ENCODE results near the gene TMEM89. TPM values are rescaled to one million over a fixed set of nuclear protein-coding genes. Genes with fewer than 3 reads are reported as not detected.

TMEM89 gene
- total and polyA plus RNA-seq, 2 of the 4 experiments (the other 2 are of a cell fraction), result 0.15 TPM; not detected in 1

DNA sequence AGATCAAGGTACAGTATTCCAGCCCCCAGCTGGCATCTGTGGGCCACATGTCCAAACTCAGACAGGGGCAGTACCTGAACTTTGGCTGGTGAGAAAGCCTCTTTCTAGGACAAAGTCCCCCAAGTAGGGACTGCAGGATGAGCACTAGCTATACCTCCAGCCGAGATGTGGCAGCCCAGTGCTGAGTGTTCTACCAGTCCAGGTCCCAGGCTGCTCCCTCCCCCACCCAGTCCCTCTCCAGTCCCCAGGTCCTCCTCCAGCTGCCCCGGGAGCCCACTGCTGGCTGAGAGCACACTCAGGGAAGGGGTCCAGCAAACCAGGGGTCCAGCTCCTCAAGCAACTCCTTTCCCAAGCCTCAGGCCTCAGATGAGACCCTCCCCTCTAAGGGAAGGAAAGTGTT, 12.2 kb upstream of the TMEM89 start:
- H4K5ac ChIP-seq (ENCODE audit: low read depth, low read length), result no peak overlapping the region
- peaks cover 42 to 74% of the 10 kb centered on the region in 2 experiments for H3K79me1 ChIP-seq (ENCODE audit: low read depth in 1 of 2, low read length in 2 of 2)
- peaks cover 50% of the 10 kb centered on the region for H3K36me3 ChIP-seq (ENCODE audit: control insufficient read depth, insufficient read depth, low read length)
- H3K18ac ChIP-seq (ENCODE audit: low read depth, low read length), result no peak overlapping the region
- ATAC-seq (ENCODE audit: low read depth) (no peak), DNase-seq (no peak)
- no peaks in the 10 kb centered on the region for H3K9me3 ChIP-seq (ENCODE audit: control insufficient read depth, insufficient read depth, low read length)
- H3K9me1 ChIP-seq (ENCODE audit: insufficient read depth, low read length), result peaks cover 12% of the 10 kb centered on the region
- peak overlapping the region; percentile 84 for H3K9ac ChIP-seq (ENCODE audit: low read depth, low read length)
- H3K27me3 ChIP-seq (ENCODE audit: control insufficient read depth, insufficient read depth, low read length), result no peaks in the 10 kb centered on the region
- no peak overlapping the region for H2AK5ac ChIP-seq (ENCODE audit: low read depth, low read length)
- H4K20me1 ChIP-seq (ENCODE audit: insufficient read depth, low read length), result peaks cover 48% of the 10 kb centered on the region
- BruUV-seq (replicated peaks), result no TSS peak
- dilution Hi-C loops (cut with HindIII; ENCODE audit: low sequenced_read_pairs, unreplicated experiment) (no loop called here), in situ Hi-C loops (cut with MboI; ENCODE audit: low sequenced_read_pairs) (no loop called here), intact Hi-C loops (cut with micrococcal nuclease) (loop anchor here (2.0 to 10.0 kb wide), 4 partner anchors 51 to 189 kb away; partner anchors contain the start of genes ATRIP, CCDC51, NCKIPSD and PFKFB4)
- H2BK20ac ChIP-seq (ENCODE audit: low read depth, low read length), result no peak overlapping the region
- peak overlapping the region; percentile 35 for H2AK9ac ChIP-seq (replicated peaks; ENCODE audit: low read depth, low read length, poor library complexity)
- WGBS, 2 experiments (ENCODE audit: extremely low coverage in 2 of 2, insufficient read length in 1 of 2), result no CpG with 5 or more reads among the region's 2 CpGs
- no peak overlapping the region for H2AFZ ChIP-seq (replicated peaks; ENCODE audit: low read length, poor library complexity)
- peak overlapping the region; percentile 83; the same call in 1 of the 2 replicates for H3K4me3 ChIP-seq (ENCODE audit: insufficient read depth, low read depth, low read length)
- ChIA-PET CTCF (interaction anchor here (1.0 to 1.2 kb wide), 2 partner anchors 10 to 73 kb away, joined by 3 read pairs; no protein-coding TSS in a partner anchor), POLR2A (ENCODE audit: unreplicated experiment) (no interaction called here)
- TF ChIP-seq, protein P1, sequence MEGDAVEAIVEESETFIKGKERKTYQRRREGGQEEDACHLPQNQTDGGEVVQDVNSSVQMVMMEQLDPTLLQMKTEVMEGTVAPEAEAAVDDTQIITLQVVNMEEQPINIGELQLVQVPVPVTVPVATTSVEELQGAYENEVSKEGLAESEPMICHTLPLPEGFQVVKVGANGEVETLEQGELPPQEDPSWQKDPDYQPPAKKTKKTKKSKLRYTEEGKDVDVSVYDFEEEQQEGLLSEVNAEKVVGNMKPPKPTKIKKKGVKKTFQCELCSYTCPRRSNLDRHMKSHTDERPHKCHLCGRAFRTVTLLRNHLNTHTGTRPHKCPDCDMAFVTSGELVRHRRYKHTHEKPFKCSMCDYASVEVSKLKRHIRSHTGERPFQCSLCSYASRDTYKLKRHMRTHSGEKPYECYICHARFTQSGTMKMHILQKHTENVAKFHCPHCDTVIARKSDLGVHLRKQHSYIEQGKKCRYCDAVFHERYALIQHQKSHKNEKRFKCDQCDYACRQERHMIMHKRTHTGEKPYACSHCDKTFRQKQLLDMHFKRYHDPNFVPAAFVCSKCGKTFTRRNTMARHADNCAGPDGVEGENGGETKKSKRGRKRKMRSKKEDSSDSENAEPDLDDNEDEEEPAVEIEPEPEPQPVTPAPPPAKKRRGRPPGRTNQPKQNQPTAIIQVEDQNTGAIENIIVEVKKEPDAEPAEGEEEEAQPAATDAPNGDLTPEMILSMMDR (conservative IDR thresholded peaks at IDR 0.05; ENCODE audit: low read depth, low read length), result no peak
- TF ChIP-seq POLR2A (IDR thresholded peaks at IDR 0.05; ENCODE audit: low read depth, low read length) (no peak), CEBPB (IDR thresholded peaks at IDR 0.05; ENCODE audit: low read depth, low read length) (no peak), RCOR1 (IDR thresholded peaks at IDR 0.05; ENCODE audit: insufficient replicate concordance, low read length) (no peak)
- TF ChIP-seq, protein P2, sequence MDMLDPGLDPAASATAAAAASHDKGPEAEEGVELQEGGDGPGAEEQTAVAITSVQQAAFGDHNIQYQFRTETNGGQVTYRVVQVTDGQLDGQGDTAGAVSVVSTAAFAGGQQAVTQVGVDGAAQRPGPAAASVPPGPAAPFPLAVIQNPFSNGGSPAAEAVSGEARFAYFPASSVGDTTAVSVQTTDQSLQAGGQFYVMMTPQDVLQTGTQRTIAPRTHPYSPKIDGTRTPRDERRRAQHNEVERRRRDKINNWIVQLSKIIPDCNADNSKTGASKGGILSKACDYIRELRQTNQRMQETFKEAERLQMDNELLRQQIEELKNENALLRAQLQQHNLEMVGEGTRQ (IDR thresholded peaks at IDR 0.05; ENCODE audit: low read depth, low read length), result no peak
- TF ChIP-seq, protein P3, sequence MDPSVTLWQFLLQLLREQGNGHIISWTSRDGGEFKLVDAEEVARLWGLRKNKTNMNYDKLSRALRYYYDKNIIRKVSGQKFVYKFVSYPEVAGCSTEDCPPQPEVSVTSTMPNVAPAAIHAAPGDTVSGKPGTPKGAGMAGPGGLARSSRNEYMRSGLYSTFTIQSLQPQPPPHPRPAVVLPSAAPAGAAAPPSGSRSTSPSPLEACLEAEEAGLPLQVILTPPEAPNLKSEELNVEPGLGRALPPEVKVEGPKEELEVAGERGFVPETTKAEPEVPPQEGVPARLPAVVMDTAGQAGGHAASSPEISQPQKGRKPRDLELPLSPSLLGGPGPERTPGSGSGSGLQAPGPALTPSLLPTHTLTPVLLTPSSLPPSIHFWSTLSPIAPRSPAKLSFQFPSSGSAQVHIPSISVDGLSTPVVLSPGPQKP (IDR thresholded peaks at IDR 0.05; ENCODE audit: borderline replicate concordance, low read depth, low read length), result no peak
- no peak overlapping the region for H3K14ac ChIP-seq (replicated peaks; ENCODE audit: low read depth, low read length)
- peaks cover 18% of the 10 kb centered on the region for H3K4me1 ChIP-seq (ENCODE audit: control insufficient read depth, insufficient read depth, low read length)
- no peak overlapping the region for H3K56ac ChIP-seq (ENCODE audit: extremely low read depth, insufficient read depth, low read length)
- H2BK15ac ChIP-seq (ENCODE audit: low read depth, low read length), result no peak overlapping the region
- no peak overlapping the region for H2BK5ac ChIP-seq (ENCODE audit: low read depth, low read length, poor library complexity, severe bottlenecking)
- no peak overlapping the region for H2BK120ac ChIP-seq (ENCODE audit: low read depth, low read length)
- no peak overlapping the region for H3K4ac ChIP-seq (ENCODE audit: low read depth, low read length)
- H3K4me2 ChIP-seq (ENCODE audit: low read depth, low read length), result peak overlapping the region; percentile 97
- H3K23ac ChIP-seq (ENCODE audit: low read depth, low read length), result no peak overlapping the region
- peak overlapping the region; percentile 42 for H3K27ac ChIP-seq (ENCODE audit: insufficient read depth, low read length)
- no peak overlapping the region for H4K8ac ChIP-seq (ENCODE audit: low read depth in 2 of 2, low read length in 2 of 2)
- H4K91ac ChIP-seq (ENCODE audit: insufficient read depth, low read depth, low read length), result no peak overlapping the region; the same call in 1 of the 2 replicates
